ENCODE results near the gene METTL16.

The METTL16 gene

GRCh38 chr17:2377659-2378058, 134.0 kb downstream of the METTL16 start:
- no peak for DNase-seq

DNA sequence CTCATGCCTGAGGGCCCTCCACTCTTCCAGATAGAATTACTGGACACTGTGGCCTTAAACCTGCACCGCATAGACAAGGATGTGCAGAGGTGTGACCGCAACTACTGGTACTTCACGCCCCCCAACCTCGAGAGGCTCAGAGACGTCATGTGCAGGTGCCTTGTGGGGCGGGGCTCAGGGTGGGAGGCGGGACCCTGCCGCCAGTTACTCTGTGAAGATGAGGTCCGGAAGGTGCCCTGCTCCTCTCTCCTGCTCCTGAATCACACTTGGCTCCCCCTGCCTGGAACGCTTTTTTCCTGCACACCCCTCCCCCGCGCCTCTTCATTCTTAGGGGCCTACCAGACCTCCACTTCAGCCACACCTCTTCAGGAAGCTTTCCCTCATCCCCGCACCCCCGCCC, 135.6 kb downstream of the METTL16 start:
- DNase-seq: no peak

GRCh38 chr17:2375406-2375805, 136.3 kb downstream of the METTL16 start:
- no peak for DNase-seq

GRCh38 chr17:2374549-2375285, 137.0 kb downstream of the METTL16 start:
- DNase-seq: no peak

DNA sequence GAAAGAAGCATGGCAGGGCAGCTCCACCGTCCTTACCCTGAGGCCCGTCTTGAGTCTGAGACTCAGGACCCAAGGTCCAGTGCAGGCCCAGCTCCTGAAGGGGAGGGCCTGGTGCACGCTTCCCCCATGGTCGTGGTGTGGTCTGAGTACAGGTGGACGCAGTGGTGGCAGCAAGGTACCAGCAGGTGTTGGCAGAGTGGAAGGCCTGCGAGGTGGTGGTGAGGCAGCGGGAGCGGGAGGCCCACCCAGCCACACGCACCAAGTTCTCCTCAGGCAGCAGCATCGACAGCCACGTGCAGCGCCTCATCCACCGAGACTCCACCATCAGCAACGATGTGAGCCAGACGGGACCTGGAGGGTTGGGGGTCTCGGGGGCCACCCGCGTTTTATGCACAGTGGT, 138.5 kb downstream of the METTL16 start:
- DNase-seq: no peak

DNA sequence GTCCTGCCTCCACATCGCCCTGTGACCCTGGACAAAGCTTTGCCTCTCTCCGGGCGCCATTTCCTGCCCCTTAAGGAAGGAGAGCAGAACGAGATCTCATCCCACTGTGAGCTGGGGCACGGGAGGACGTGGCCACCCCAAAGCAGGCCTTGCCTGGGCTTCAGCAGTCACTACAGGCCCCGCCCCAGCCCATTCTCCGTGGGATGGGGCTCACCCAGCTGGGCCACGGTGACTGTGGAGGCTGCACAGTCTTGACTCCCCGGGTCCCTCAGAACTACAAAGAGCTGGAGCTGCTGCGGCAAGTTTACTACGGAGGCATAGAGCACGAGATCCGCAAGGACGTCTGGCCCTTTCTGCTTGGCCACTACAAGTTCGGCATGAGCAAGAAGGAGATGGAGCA, 139.0 kb downstream of the METTL16 start:
- no peak for DNase-seq

DNA sequence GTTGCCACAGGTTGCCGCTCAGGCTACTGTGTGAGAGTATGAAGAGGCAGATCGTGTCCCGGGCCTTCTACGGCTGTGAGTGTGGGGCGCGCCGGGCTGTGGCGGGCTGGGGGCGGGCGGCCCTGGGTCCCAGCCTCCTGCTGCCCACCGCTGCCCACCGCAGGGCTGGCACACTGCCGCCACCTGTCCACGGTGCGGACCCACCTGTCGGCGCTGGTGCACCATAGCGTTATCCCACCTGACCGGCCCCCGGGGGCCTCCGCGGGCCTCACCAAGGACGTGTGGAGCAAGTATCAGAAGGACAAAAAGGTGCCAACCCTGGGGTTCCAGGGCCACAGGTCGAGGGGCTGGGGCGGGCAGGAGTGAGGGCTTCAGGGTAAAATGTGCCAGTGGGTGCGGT, 139.5 kb downstream of the METTL16 start:
- DNase-seq: no peak

DNA sequence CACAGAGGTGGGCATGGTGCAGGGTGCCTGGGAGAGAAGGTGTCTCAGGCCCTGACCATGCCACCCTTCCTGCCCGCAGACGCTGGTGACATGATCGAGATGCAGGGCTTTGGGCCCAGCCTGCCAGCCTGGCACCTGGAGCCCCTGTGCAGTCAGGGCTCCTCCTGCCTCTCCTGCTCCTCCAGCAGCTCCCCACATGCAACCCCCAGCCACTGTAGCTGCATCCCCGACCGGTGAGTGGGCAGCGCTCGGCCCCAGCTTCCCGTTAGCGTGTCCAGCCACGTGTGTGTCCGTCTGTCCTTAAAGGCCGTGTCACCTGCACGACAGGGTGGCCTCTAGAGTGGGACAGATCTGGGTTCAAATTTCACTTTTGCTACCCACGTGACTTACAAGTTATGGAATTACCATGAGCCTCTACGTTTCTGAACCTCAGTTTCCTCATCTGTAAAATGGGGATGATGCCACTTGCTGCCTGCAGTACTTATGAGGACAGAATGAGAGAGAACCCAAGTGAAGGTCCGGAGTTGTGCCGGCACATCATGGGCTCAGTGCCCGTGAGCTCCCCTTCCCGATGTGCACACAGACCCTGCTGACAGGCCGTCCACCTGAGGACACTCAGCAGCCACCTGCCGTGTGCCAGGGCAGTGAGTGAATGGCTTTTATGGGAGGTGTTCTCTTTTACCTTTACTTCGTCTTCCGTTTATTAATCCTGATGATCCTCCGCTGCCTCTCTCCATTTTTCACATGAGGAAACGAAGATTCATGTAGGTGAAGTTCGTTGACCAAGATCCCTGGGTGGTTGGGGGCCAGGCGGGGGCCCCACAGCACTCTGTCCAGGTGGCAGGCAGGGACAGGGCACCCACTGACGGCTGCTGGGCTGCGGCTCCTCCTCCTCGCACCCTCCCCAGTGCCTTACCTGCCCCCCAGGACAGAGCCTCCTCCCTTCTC, 140.2 kb downstream of the METTL16 start:
- no peak for DNase-seq

DNA sequence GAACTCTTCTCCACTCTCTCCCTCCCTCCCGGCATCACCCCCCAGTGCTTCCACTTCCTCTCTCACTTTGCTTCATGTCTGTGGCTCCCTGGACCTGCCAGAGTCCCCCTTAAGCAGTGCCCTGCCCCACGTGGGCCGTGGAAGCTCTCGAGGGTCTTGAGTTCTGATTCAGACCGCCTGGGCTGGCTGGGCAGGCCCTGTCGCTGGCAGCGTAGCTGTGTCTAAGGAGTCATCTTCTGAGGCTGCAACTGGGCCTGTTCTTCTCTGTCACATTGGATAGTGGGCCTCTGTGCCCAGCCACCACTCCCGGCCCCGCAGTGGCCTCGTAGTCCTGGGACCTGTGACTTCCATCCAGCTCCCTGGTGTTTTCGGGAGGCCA, 141.5 kb downstream of the METTL16 start:
- no peak for DNase-seq

DNA sequence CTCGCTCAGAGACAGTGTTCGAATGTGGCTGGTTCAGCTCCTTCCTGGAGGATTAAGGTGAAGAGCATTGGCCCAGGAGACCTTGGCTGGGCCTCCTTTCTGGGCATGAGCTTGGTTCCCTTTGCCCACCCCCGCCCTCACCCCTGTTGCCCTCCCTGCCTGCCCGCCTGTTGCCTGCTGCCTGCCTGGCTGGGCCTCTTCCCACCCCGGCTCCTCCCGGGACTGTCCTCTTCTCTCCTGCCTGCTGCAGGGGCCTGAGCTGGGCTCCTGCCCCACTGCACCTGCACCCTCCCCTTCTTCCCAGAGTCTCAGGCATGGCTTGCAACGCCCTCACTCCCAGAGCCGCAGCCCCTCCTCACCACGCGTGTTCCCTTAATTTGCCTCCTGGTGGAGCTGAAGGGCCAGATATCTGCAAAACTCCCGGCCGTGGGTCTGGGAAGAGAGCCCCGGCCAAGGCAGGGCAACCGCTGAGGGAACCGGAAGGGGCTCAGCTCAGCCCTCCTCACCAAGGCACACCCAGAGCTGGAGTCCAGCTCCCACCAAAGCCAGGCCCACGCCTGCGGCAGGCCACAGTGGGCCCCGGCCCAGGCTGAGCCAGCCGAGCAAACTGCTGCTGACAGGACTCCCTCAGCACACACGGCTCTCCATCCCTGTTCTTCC, 142.0 kb downstream of the METTL16 start:
- no peak for DNase-seq

- DNase-seq: no peak
These were observed 142.6 kb downstream of the METTL16 start for GRCh38 chr17:2369039-2369438.

DNA sequence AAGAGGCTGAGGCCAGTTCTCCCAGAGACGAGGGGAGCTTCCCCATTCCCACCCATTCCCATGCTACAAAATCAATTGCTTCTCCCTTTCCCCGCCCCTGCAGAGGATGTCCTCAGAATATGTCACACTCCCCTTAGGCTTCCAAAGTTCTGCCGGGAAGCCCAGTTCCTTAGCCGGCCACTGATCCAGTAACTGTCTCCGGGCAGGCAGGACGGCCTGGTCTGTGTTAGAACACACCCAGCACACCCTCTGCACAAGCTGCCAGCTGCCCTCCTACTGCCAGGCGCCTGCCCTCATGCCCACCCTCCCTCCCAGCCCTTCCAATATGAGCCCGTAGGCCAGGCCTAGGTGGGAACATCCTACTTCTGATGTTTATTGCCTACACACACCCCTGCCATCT, 143.3 kb downstream of the METTL16 start:
- DNase-seq: no peak

DNA sequence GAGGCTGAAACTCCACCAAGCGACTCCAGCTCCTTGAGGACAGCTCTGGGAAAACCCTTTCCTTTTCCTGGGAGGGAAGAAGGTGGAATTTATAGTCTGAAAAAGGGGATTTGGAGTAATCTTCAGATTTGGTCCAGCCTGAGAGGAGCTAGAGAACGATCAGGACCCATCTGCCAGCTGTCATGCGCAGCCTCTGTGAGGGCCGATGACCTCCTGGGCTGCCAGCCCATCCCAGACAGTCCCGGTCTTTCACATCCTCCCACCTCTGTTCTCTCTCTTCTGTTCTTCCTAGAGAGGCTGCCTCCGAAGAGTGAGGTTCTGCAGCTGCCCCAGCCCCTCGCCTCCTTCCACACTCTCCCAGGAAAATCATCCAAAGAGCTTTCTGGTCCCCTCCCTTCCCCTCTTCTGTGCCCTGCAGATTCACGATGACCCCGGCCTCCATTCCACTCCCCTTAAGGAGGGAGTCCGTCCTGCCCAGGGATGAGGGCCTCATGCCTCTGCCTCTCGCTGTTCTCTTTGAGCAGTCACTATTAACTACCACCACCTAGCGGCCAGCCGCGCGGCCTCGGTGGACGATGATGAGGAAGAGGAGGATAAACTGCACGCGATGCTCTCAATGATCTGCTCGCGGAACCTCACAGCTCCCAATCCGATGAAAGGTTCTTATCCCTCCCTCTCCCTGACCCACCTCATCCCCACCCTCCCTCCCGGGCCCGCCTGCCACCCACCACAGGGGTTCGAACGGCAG, 144.8 kb downstream of the METTL16 start:
- DNase-seq: no peak

Data from stimulated activated CD4-positive, alpha-beta T cell treated with anti-CD3 and anti-CD28 coated beads, Interleukin-4, amount 100 ng/mL, for 4 hours (primary cell).